Erythroblast (primary cell): ENCODE measurements around the gene KCNAB2.

ENCODE experiments used
- GATA1 ChIP-seq: IDR thresholded peaks from 2 replicates; pipeline ENCODE4 v1.6.1; 2011; ENCODE audit warnings: low read depth, mild to moderate bottlenecking, control low read depth, low read length, moderate library complexity
- POLR2A ChIP-seq: IDR thresholded peaks from 2 replicates; pipeline ENCODE4 v1.6.1; 2011; ENCODE audit warnings: mild to moderate bottlenecking, low read length

DNA sequence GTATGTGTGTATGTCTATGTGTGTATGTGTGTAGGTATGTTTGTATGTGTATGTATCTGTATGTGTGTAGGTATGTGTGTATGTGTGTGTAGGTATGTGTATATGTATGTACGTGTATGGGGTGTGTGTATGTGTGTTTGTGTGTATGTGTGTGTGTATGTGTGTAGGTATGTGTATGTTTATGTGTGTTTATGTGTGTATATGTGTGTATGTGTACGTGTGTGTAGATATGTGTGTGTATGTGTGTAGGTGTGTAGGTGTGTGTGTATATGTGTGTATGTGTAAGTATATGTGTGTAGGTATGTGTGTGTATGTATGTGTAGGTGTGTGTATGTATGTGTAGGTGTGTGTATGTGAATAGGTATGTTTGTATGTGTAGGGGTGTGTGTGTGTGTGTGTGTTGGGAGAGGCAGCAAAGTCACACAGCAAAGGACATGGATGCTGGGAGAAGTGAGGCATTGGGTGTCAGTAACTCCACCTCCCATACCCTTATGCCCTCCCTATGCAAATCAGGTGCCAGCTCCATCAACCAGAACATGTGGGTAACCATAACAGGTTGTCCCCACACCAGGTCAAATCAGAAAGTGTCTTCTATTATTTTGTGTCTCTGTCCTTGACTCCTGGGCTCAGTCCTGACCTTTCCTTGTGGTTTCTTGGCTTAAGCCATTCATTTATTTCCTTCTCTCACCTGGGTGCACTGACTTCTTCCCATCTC lies 15.0 kb upstream of the KCNAB2 start:
- no peak for TF ChIP-seq POLR2A
- TF ChIP-seq GATA1 = no peak
